Neural cell (in vitro differentiated cells): ENCODE data around the gene ASTL. TPM values are rescaled to one million over a fixed set of nuclear protein-coding genes. Genes with fewer than 3 reads are reported as not detected.

ENCODE experiments used
- H2AFZ ChIP-seq: fragments of 200-600, 300-800 bp; sonication (generic), shearing (Covaris generic); 2 replicates; pipeline ENCODE4 v1.6.0; 2014; ENCODE audit warnings: low read depth, mild to moderate bottlenecking, antibody characterized with exemption, low read length, moderate library complexity
- H3F3A ChIP-seq: fragments of 200-600 bp; shearing (Covaris generic); 2 replicates; pipeline ENCODE4 v1.6.1; 2016; ENCODE audit warnings: mild to moderate bottlenecking, moderate library complexity, mixed read lengths, antibody characterized with exemption, low read length; ENCODE audit not compliant: insufficient read depth, poor library complexity, severe bottlenecking
- H3K27ac ChIP-seq: fragments of 200-600, 300-800 bp; sonication (generic), shearing (Covaris generic); 2 replicates; pipeline ENCODE4 v1.5.1; 2014; ENCODE audit warnings: mild to moderate bottlenecking, low read length, moderate library complexity
- H3K27me3 ChIP-seq: fragments of 300-800, 200-600 bp; sonication (generic), shearing (Covaris generic); 2 replicates; pipeline ENCODE4 v1.6.0; 2014; ENCODE audit warnings: mild to moderate bottlenecking, low read depth, low read length, moderate library complexity; ENCODE audit not compliant: insufficient read depth
- H3K36me3 ChIP-seq: fragments of 300-800, 200-600 bp; sonication (generic), shearing (Covaris generic); 2 replicates; pipeline ENCODE4 v1.5.1; 2014; ENCODE audit warnings: mild to moderate bottlenecking, antibody characterized with exemption, low read length, moderate library complexity; ENCODE audit not compliant: insufficient read depth
- H3K4me2 ChIP-seq: fragments of 300-800, 200-600 bp; sonication (generic), shearing (Covaris generic); 2 replicates; pipeline ENCODE4 v1.6.0; 2014; ENCODE audit warnings: mild to moderate bottlenecking, low read length
- H3K4me3 ChIP-seq: fragments of 300-800, 200-600 bp; sonication (generic), shearing (Covaris generic); 2 replicates; pipeline ENCODE4 v1.5.1; 2014; ENCODE audit warnings: mild to moderate bottlenecking, low read length, moderate library complexity
- H3K79me2 ChIP-seq: fragments of 200-600 bp; shearing (Covaris generic); replicated peaks from 2 replicates; pipeline ENCODE4 v1.6.0; 2014; ENCODE audit warnings: mild to moderate bottlenecking, low read length, moderate library complexity; ENCODE audit not compliant: insufficient read depth
- H3K9ac ChIP-seq: fragments of 300-800, 200-600 bp; sonication (generic), shearing (Covaris generic); 2 replicates; pipeline ENCODE4 v1.6.1; 2016; ENCODE audit warnings: mild to moderate bottlenecking, low read length, mixed read lengths
- H3K9me2 ChIP-seq: fragments of 200-600 bp; shearing (Covaris generic); 2 replicates; pipeline ENCODE4 v1.6.1; 2016; ENCODE audit warnings: mild to moderate bottlenecking, low read length, mixed read lengths; ENCODE audit not compliant: insufficient read depth
- H3K9me3 ChIP-seq: fragments of 200-600, 300-800 bp; sonication (generic), shearing (Covaris generic); 2 replicates; pipeline ENCODE4 v1.6.1; 2016; ENCODE audit warnings: mild to moderate bottlenecking, mixed run types, low read length, moderate library complexity, mixed read lengths
- H4K20me1 ChIP-seq: fragments of 200-600 bp; shearing (Covaris generic); 2 replicates; pipeline ENCODE4 v1.6.1; 2016; ENCODE audit warnings: mild to moderate bottlenecking, mixed run types; ENCODE audit not compliant: insufficient read depth
- CTCF ChIP-seq: fragments of 450-650 bp; IDR thresholded peaks from 2 replicates; pipeline ENCODE4 v1.5.1; 2014; ENCODE audit warnings: antibody characterized with exemption, mild to moderate bottlenecking, moderate library complexity; ENCODE audit not compliant: poor library complexity, severe bottlenecking
- EP300 ChIP-seq: fragments of 450-650 bp; conservative IDR thresholded peaks from 2 replicates; pipeline ENCODE4 v1.6.1; 2014; ENCODE audit warnings: antibody characterized with exemption, mild to moderate bottlenecking, moderate library complexity; ENCODE audit not compliant: poor library complexity, severe bottlenecking
- EZH2 ChIP-seq: fragments of 200-600, 300-800 bp; shearing (Covaris generic), sonication (generic); IDR thresholded peaks from 2 replicates; pipeline ENCODE4 v1.6.1; 2014; ENCODE audit warnings: antibody characterized with exemption, low read length, borderline replicate concordance, mild to moderate bottlenecking; ENCODE audit not compliant: insufficient read depth, poor library complexity, severe bottlenecking
- MXI1 ChIP-seq: fragments of 450-650 bp; conservative IDR thresholded peaks from 2 replicates; pipeline ENCODE4 v1.6.1; 2014; ENCODE audit warnings: antibody characterized with exemption, mild to moderate bottlenecking; ENCODE audit not compliant: poor library complexity, severe bottlenecking
- POLR2AphosphoS5 ChIP-seq: IDR thresholded peaks from 2 replicates; pipeline ENCODE4 v1.6.1; 2012
- RAD21 ChIP-seq: fragments of 450-650 bp; conservative IDR thresholded peaks from 2 replicates; pipeline ENCODE4 v1.6.1; 2014; ENCODE audit warnings: antibody characterized with exemption, mild to moderate bottlenecking, moderate library complexity
- REST ChIP-seq: IDR thresholded peaks from 2 replicates; pipeline ENCODE4 v1.6.1; 2012; ENCODE audit warnings: borderline replicate concordance
- SMC3 ChIP-seq: fragments of 450-650 bp; conservative IDR thresholded peaks from 2 replicates; pipeline ENCODE4 v1.6.1; 2014; ENCODE audit warnings: antibody characterized with exemption, mild to moderate bottlenecking, moderate library complexity; ENCODE audit not compliant: poor library complexity
- TAF1 ChIP-seq: IDR thresholded peaks from 2 replicates; pipeline ENCODE4 v1.6.1; 2012; ENCODE audit warnings: low read depth
- polyA plus RNA-seq: library from polyadenylated mRNA; depleted of rRNA; stranded (reverse); fragments of >200 nt; gene quantifications from 2 replicates; pipeline ENCODE4 v1.2.3, GENCODE V29; 2014

The ASTL gene
- polyA plus RNA-seq, 1 donor from 2014 or later: not detected

- no peak overlapping the region for H3K9ac ChIP-seq
- H3K9me2 ChIP-seq: no peaks in the 10 kb centered on the region
- no peak overlapping the region for H3K27ac ChIP-seq
- no peak overlapping the region for H2AFZ ChIP-seq
- H3F3A ChIP-seq: no peaks in the 10 kb centered on the region
- H3K36me3 ChIP-seq: no peaks in the 10 kb centered on the region
- no peaks in the 10 kb centered on the region for H3K9me3 ChIP-seq
- H3K27me3 ChIP-seq: no peaks in the 10 kb centered on the region
- no peak overlapping the region for H3K4me2 ChIP-seq
- no peak overlapping the region for H3K4me3 ChIP-seq
- TF ChIP-seq REST (no peak), EP300 (no peak), CTCF (no peak), RAD21 (no peak), TAF1 (no peak), EZH2 (no peak), SMC3 (no peak), MXI1 (no peak), POLR2AphosphoS5 (no peak)
- H4K20me1 ChIP-seq: no peaks in the 10 kb centered on the region
- no peaks in the 10 kb centered on the region for H3K79me2 ChIP-seq
These were observed 30.2 kb downstream of the ASTL start for GRCh38 chr2:96108151-96108540.

GRCh38 chr2:96107708-96108065 lies 30.6 kb downstream of the ASTL start:
- Histone ChIP-seq H4K20me1 (no peaks in the 10 kb centered on the region), H3K4me2 (no peak overlapping the region), H3K27ac (no peak overlapping the region), H3K27me3 (no peaks in the 10 kb centered on the region), H3K79me2 (no peaks in the 10 kb centered on the region), H3K9me2 (no peaks in the 10 kb centered on the region), H3K9me3 (no peaks in the 10 kb centered on the region), H2AFZ (no peak overlapping the region), H3K4me3 (no peak overlapping the region), H3K36me3 (no peaks in the 10 kb centered on the region), H3F3A (no peaks in the 10 kb centered on the region), H3K9ac (no peak overlapping the region)
- no peak for TF ChIP-seq EZH2
- no peak for TF ChIP-seq CTCF
- TF ChIP-seq RAD21: no peak
- TF ChIP-seq EP300: no peak
- TF ChIP-seq REST: no peak
- TF ChIP-seq POLR2AphosphoS5: no peak
- TF ChIP-seq TAF1: no peak
- no peak for TF ChIP-seq MXI1
- no peak for TF ChIP-seq SMC3
